NT2/D1 (cell line): Measurements from ENCODE around the gene LACTB.

Experiments
- DNase-seq: peaks from one replicate; pipeline ENCODE4 v3.0.0-alpha.2; 2011; ENCODE audit warnings: low read depth, low spot score
- H3K27me3 ChIP-seq: 2 replicates; pipeline ENCODE4 v1.6.0; 2011; ENCODE audit warnings: mild to moderate bottlenecking; ENCODE audit not compliant: insufficient read length, insufficient read depth
- H3K36me3 ChIP-seq: 2 replicates; pipeline ENCODE4 v1.6.1; 2011; ENCODE audit warnings: mild to moderate bottlenecking, low read length, mixed read lengths; ENCODE audit not compliant: insufficient read depth, insufficient read length
- H3K4me1 ChIP-seq: 2 replicates; pipeline ENCODE4 v1.5.1; 2011; ENCODE audit not compliant: insufficient read depth, insufficient read length
- H3K4me3 ChIP-seq: 2 replicates; pipeline ENCODE4 v1.5.1; 2011; ENCODE audit warnings: low read depth; ENCODE audit not compliant: insufficient read length
- H3K9ac ChIP-seq: 2 replicates; pipeline ENCODE4 v1.6.0; 2011; ENCODE audit warnings: low read depth; ENCODE audit not compliant: insufficient read length
- H3K9me3 ChIP-seq: 2 replicates; pipeline ENCODE4 v1.5.1; 2011; ENCODE audit warnings: mild to moderate bottlenecking, low read length; ENCODE audit not compliant: insufficient read depth
- SUZ12 ChIP-seq: IDR thresholded peaks from 2 replicates; pipeline ENCODE4 v1.6.1; 2011; ENCODE audit not compliant: insufficient read length, insufficient read depth; ENCODE audit errors: extremely low read depth
- YY1 ChIP-seq: IDR thresholded peaks from 2 replicates; pipeline ENCODE4 v1.6.1; 2011; ENCODE audit not compliant: insufficient read length, insufficient read depth
- ZNF274 ChIP-seq: IDR thresholded peaks from 2 replicates; pipeline ENCODE4 v1.6.1; 2011; ENCODE audit warnings: mild to moderate bottlenecking, low read depth, low read length

The LACTB gene

DNA sequence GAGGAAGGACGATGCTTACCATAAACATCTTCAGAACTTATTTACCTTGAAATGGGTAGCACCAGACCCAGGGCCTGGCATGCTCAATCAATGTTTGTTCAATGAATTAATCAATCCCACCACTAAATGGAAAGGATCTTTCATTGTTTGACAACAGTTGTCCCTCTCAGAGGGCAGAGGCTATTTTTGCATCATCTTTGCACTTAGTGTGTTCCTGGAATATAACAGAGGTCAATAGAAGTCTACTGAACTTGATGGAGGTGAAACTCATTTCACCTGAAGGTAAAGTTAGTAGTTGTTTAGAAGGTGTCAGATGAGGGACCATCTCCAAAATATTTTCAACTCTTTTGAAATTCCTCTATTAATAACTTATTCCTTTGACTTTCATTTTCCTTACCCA is 36.9 kb upstream of the LACTB start:
- no peaks in the 10 kb centered on the region for H3K27me3 ChIP-seq
- no peak overlapping the region for H3K9ac ChIP-seq
- H3K9me3 ChIP-seq = no peaks in the 10 kb centered on the region
- no peaks in the 10 kb centered on the region for H3K36me3 ChIP-seq
- no peak for TF ChIP-seq SUZ12
- H3K4me3 ChIP-seq = no peak overlapping the region
- H3K4me1 ChIP-seq = peaks cover 15% of the 10 kb centered on the region
- DNase-seq = no peak

GRCh38 chr15:63085289-63085688 is 36.4 kb upstream of the LACTB start:
- H3K9ac ChIP-seq = no peak overlapping the region
- no peak for DNase-seq
- H3K27me3 ChIP-seq = no peaks in the 10 kb centered on the region
- no peak for TF ChIP-seq ZNF274
- no peak for TF ChIP-seq YY1
- TF ChIP-seq SUZ12 = no peak
- H3K9me3 ChIP-seq = no peaks in the 10 kb centered on the region
- H3K4me3 ChIP-seq = no peak overlapping the region
- H3K36me3 ChIP-seq = no peaks in the 10 kb centered on the region
- peaks cover 15% of the 10 kb centered on the region for H3K4me1 ChIP-seq

DNA sequence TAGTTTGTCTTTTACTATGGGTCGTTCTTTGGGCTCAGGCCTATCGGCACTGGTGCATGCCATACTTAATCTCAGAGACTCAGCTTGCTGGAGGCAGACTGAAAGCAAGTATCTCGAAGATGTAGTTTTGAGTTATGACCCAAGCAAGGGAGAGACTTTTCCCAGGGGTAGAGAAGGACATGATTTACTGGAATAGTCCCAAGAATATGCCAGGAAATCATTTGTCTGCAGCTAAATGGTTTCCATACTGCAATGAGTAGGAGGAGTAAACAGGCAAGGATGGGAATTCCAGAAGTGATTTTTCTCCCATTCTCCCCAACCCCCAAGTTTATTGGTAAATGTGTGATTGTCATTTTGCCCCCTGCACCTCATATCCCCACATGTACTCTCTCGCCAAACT is 35.4 kb upstream of the LACTB start:
- Histone ChIP-seq H3K4me3 (no peak overlapping the region), H3K9me3 (no peaks in the 10 kb centered on the region), H3K4me1 (peaks cover 15% of the 10 kb centered on the region), H3K36me3 (no peaks in the 10 kb centered on the region), H3K9ac (no peak overlapping the region), H3K27me3 (no peaks in the 10 kb centered on the region)
- TF ChIP-seq YY1 (no peak), ZNF274 (no peak), SUZ12 (no peak)
- no peak for DNase-seq

DNA sequence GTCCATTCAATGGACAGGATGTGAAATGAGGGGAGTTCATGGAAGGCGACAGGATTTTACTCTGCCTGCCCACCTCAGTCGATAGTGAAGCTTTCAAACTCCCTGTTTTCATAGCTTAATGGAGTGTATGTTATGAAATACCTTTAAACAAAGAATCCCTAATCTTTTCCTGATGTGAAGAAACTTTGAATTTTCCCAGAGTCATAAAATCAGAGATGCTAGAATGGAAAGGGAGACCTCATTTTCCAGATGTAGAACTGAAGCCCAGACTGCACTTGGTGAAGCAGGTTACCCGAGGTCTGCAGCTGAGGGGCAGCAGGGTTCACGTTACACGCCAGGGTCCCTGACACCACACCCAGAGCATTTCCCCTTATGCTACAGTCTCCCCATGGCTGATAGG is 34.7 kb upstream of the LACTB start:
- Histone ChIP-seq H3K9ac (no peak overlapping the region), H3K4me1 (peaks cover 15% of the 10 kb centered on the region), H3K36me3 (no peaks in the 10 kb centered on the region), H3K9me3 (no peaks in the 10 kb centered on the region), H3K27me3 (no peaks in the 10 kb centered on the region), H3K4me3 (no peak overlapping the region)
- TF ChIP-seq ZNF274 = no peak
- no peak for TF ChIP-seq SUZ12
- no peak for TF ChIP-seq YY1
- no peak for DNase-seq

DNA sequence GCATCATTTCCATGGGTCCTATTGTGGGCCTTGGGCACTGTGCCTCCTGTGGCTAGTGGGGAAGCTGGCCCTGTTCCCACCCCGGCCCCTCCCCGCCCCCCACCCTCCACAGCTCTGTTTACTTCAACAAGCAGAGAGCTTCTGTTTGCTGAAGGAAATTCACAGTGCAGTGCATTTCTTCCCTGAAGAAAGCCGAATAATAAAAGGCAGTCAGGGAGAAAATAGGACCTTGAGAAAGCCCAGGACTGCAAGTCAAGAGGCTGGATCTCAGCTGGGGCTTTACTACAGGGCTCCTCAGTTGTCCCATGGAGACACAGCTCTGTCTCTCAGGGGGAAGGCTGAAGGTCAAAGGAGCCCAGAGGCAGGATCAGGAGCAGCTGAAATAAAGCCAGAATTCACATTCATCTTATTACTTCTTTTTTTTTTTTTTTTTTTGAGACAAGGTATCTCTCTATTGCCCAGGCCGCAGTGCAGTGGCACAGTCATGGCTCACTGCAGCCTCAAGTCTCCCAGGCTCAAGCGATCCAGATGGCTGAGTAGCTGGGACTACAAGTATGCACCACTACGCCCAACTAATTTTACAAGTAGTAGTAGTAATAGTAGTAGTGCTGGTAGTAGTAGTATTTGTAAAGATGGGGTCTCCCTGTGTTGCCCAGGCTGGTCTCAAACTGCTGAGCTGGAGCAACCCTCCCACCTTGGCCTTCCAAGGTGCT is 33.0 kb upstream of the LACTB start:
- TF ChIP-seq YY1 (no peak), SUZ12 (no peak), ZNF274 (no peak)
- no peaks in the 10 kb centered on the region for H3K36me3 ChIP-seq
- peaks cover 8% of the 10 kb centered on the region for H3K4me1 ChIP-seq
- DNase-seq = no peak
- H3K9me3 ChIP-seq = no peaks in the 10 kb centered on the region
- H3K9ac ChIP-seq = peak overlapping the region; percentile 68
- no peaks in the 10 kb centered on the region for H3K27me3 ChIP-seq
- H3K4me3 ChIP-seq = no peak overlapping the region

DNA sequence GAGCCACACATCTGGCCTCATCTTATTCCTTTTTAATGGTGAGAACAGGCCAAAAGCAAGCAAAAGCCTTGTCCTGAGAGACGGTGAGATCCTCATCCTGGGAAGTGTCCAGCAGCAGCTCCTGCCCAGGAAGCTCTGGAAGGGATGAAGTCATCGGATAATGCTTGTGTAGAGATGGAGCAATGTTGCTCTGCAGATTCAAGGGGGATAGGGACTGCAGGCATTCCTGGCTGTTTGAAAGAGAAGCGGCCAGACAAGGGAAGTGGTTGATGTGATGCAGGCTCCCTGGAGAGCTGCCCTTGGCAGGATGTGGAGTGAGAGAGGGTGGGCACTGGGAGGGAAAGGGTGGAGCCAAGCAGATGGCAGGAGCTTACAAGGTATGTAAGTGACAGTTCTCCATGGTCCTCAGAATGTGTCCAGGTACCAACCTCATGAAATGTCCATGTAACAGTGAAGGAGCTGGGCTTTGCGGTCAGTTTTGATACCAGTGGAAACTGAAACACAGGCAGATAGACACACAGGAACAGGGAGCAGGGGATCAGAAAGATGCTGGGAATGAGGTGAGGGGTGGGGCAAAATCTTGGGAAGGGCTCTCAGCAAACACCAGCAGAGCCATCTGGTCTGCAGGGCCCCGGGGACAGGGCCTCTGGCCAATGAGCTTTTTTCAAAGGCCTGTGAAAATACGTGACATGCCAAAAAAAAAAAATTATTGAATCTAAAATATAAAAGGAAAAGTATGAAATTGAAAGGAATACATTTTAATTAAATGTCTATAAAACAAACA is 32.2 kb upstream of the LACTB start:
- Histone ChIP-seq H3K4me3 (no peak overlapping the region), H3K4me1 (peaks cover 7% of the 10 kb centered on the region), H3K9ac (peak overlapping the region; percentile 68), H3K36me3 (no peaks in the 10 kb centered on the region), H3K9me3 (no peaks in the 10 kb centered on the region), H3K27me3 (no peaks in the 10 kb centered on the region)
- TF ChIP-seq ZNF274 (no peak), YY1 (peak; percentile 17)
- peak; percentile 76 for DNase-seq

DNA sequence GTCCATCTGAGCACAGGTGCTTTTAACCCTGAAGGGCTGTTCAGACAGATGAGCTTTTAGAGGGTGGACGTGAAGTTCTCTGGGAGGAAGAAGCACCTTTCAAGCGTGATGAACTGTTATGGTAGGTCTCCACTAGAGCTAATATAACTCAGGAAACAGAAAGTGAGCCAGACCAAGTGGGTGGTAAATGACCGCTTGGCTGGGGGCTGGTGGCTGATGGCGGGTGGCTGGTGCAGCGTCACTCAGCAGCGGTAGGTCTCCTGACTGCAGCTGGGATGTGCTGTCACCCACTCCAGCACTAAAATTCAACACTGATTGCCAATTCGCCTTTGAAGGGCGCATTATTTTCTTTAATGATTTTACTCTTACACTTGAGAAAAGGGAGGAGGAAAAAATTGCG is 31.2 kb upstream of the LACTB start:
- H3K36me3 ChIP-seq = no peaks in the 10 kb centered on the region
- TF ChIP-seq ZNF274 = no peak
- no peak for TF ChIP-seq SUZ12
- no peak for TF ChIP-seq YY1
- peaks cover 7% of the 10 kb centered on the region for H3K4me1 ChIP-seq
- H3K4me3 ChIP-seq = no peak overlapping the region
- H3K9ac ChIP-seq = no peak overlapping the region
- no peaks in the 10 kb centered on the region for H3K27me3 ChIP-seq
- no peak for DNase-seq
- no peaks in the 10 kb centered on the region for H3K9me3 ChIP-seq

- H3K4me3 ChIP-seq = no peak overlapping the region
- H3K36me3 ChIP-seq = no peaks in the 10 kb centered on the region
- no peaks in the 10 kb centered on the region for H3K9me3 ChIP-seq
- DNase-seq = no peak
- no peaks in the 10 kb centered on the region for H3K27me3 ChIP-seq
- no peak overlapping the region for H3K9ac ChIP-seq
- H3K4me1 ChIP-seq = peaks cover 7% of the 10 kb centered on the region
- TF ChIP-seq ZNF274 = no peak
- TF ChIP-seq YY1 = no peak
- no peak for TF ChIP-seq SUZ12
These were observed 30.8 kb upstream of the LACTB start for GRCh38 chr15:63090887-63091286.
